Measurements from ENCODE around the gene TSPAN32.

TSPAN32 gene

DNA sequence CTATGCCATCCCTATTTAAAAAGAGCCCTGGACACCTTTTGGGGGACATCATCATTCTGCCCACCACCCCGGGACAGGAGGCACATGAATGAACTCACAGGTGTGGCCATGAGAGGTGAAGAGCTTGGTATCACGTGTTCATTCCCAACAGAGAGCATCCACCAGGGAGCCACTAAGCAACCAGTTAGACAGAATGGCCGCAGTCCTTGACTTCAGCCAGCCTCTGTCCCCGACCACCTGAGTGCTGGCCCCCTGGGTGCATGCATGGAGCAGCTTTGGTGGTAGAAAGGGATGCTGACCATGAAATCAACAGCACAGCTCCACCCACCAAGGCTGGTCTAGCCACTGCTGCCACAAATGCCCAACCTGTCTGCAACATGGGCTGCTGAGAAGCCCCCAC lies 44.2 kb downstream of the TSPAN32 start:
- Histone ChIP-seq H3K36me3 (replicated peaks in 1 of 2; ENCODE audit: control insufficient read depth in 2 of 2, insufficient read depth in 2 of 2, low read length in 2 of 2) (no peaks in the 10 kb centered on the region), H2AFZ (ENCODE audit: low read length) (no peak overlapping the region), H4K8ac (ENCODE audit: low read depth, low read length) (no peak overlapping the region), H2AK5ac (ENCODE audit: low read depth, low read length) (no peak overlapping the region), H3K4me2 (ENCODE audit: insufficient read depth, low read length, poor library complexity, severe bottlenecking) (no peak overlapping the region), H2BK120ac (ENCODE audit: low read depth, low read length) (peak overlapping the region; percentile 21), H3K4me1 (ENCODE audit: control insufficient read depth in 2 of 2, insufficient read depth in 1 of 2, low read depth in 1 of 2, low read length in 2 of 2) (no peaks in the 10 kb centered on the region), H3K9ac (ENCODE audit: low read depth, low read length, poor library complexity) (no peak overlapping the region), H4K91ac (ENCODE audit: low read depth, low read length, poor library complexity) (peak overlapping the region; percentile 65), H3K9me3 (replicated peaks in 1 of 2; ENCODE audit: control insufficient read depth in 2 of 2, insufficient read depth in 1 of 2, low read depth in 1 of 2, low read length in 2 of 2) (peaks cover 0 to 21% of the 10 kb centered on the region in 2 donors), H3K18ac (ENCODE audit: low read length) (peak overlapping the region; percentile 27), H3K4me3 (ENCODE audit: low read length in 2 of 2) (no peak overlapping the region), H3K23ac (ENCODE audit: low read depth, low read length, poor library complexity) (no peak overlapping the region), H3K27me3 (ENCODE audit: control insufficient read depth in 3 of 3, insufficient read depth in 3 of 3, low read depth in 1 of 3, low read length in 3 of 3) (peaks cover 0 to 3% (median 2%) of the 10 kb centered on the region in 3 experiments), H2BK15ac (ENCODE audit: low read length) (no peak overlapping the region), H2BK12ac (ENCODE audit: low read length) (no peak overlapping the region), H3K79me1 (ENCODE audit: low read depth, low read length) (peaks cover 3% of the 10 kb centered on the region), H2BK5ac (ENCODE audit: low read length) (peak overlapping the region; percentile 67), H3K14ac (ENCODE audit: low read length) (no peak overlapping the region), H3K27ac (replicated peaks; ENCODE audit: low read length) (no peak overlapping the region), H3K4ac (ENCODE audit: low read length) (no peak overlapping the region)
- no CpG with 5 or more reads among the region's 4 CpGs for WGBS, 2 donors (ENCODE audit: extremely low coverage in 2 of 2, insufficient read length in 2 of 2, insufficient replicate concordance in 1 of 2)
- DNase-seq (ENCODE audit: low spot score), result no peak

GRCh38 chr11:2346586-2347307 lies 44.9 kb downstream of the TSPAN32 start:
- Histone ChIP-seq H3K9me3 (replicated peaks in 1 of 2; ENCODE audit: control insufficient read depth in 2 of 2, insufficient read depth in 1 of 2, low read depth in 1 of 2, low read length in 2 of 2) (peaks cover 0 to 23% of the 10 kb centered on the region in 2 donors), H2BK15ac (ENCODE audit: low read length) (peak overlapping the region; percentile 46), H2BK5ac (ENCODE audit: low read length) (peak overlapping the region; percentile 67), H3K9ac (ENCODE audit: low read depth, low read length, poor library complexity) (peak overlapping the region; percentile 55), H2BK120ac (ENCODE audit: low read depth, low read length) (peak overlapping the region; percentile 21), H3K18ac (ENCODE audit: low read length) (peak overlapping the region; percentile 87), H3K4ac (ENCODE audit: low read length) (no peak overlapping the region), H2AFZ (ENCODE audit: low read length) (no peak overlapping the region), H3K27ac (replicated peaks; ENCODE audit: low read length) (no peak overlapping the region), H2BK12ac (ENCODE audit: low read length) (peak overlapping the region; percentile 31), H3K4me2 (ENCODE audit: insufficient read depth, low read length, poor library complexity, severe bottlenecking) (no peak overlapping the region), H3K14ac (ENCODE audit: low read length) (peak overlapping the region; percentile 63), H3K4me3 (ENCODE audit: low read length in 2 of 2) (peak overlapping the region in 1 of 2 donors; percentile 38), H3K79me1 (ENCODE audit: low read depth, low read length) (peaks cover 3% of the 10 kb centered on the region), H2AK5ac (ENCODE audit: low read depth, low read length) (peak overlapping the region; percentile 67), H3K36me3 (replicated peaks in 1 of 2; ENCODE audit: control insufficient read depth in 2 of 2, insufficient read depth in 2 of 2, low read length in 2 of 2) (no peaks in the 10 kb centered on the region), H3K27me3 (ENCODE audit: control insufficient read depth in 3 of 3, insufficient read depth in 3 of 3, low read depth in 1 of 3, low read length in 3 of 3) (peaks cover 0 to 3% (median 2%) of the 10 kb centered on the region in 3 experiments), H4K91ac (ENCODE audit: low read depth, low read length, poor library complexity) (peak overlapping the region; percentile 65), H3K4me1 (ENCODE audit: control insufficient read depth in 2 of 2, insufficient read depth in 1 of 2, low read depth in 1 of 2, low read length in 2 of 2) (no peaks in the 10 kb centered on the region), H4K8ac (ENCODE audit: low read depth, low read length) (no peak overlapping the region), H3K23ac (ENCODE audit: low read depth, low read length, poor library complexity) (peak overlapping the region; percentile 66)
- no CpG with 5 or more reads among the region's 10 CpGs for WGBS, 2 donors (ENCODE audit: extremely low coverage in 2 of 2, insufficient read length in 2 of 2, insufficient replicate concordance in 1 of 2)
- no peak for DNase-seq (ENCODE audit: low spot score)

GRCh38 chr11:2347308-2347830 lies 45.6 kb downstream of the TSPAN32 start:
- Histone ChIP-seq H2BK12ac (ENCODE audit: low read length) (peak overlapping the region; percentile 2), H3K4ac (ENCODE audit: low read length) (no peak overlapping the region), H4K8ac (ENCODE audit: low read depth, low read length) (no peak overlapping the region), H2BK5ac (ENCODE audit: low read length) (no peak overlapping the region), H3K18ac (ENCODE audit: low read length) (no peak overlapping the region), H3K4me3 (ENCODE audit: low read length in 2 of 2) (no peak overlapping the region), H3K14ac (ENCODE audit: low read length) (no peak overlapping the region), H4K91ac (ENCODE audit: low read depth, low read length, poor library complexity) (no peak overlapping the region), H3K27ac (replicated peaks; ENCODE audit: low read length) (no peak overlapping the region), H3K23ac (ENCODE audit: low read depth, low read length, poor library complexity) (no peak overlapping the region), H3K4me1 (ENCODE audit: control insufficient read depth in 2 of 2, insufficient read depth in 1 of 2, low read depth in 1 of 2, low read length in 2 of 2) (no peaks in the 10 kb centered on the region), H3K4me2 (ENCODE audit: insufficient read depth, low read length, poor library complexity, severe bottlenecking) (no peak overlapping the region), H2BK120ac (ENCODE audit: low read depth, low read length) (no peak overlapping the region), H2BK15ac (ENCODE audit: low read length) (no peak overlapping the region), H3K79me1 (ENCODE audit: low read depth, low read length) (peaks cover 3% of the 10 kb centered on the region), H3K27me3 (ENCODE audit: control insufficient read depth in 3 of 3, insufficient read depth in 3 of 3, low read depth in 1 of 3, low read length in 3 of 3) (peaks cover 0 to 3% (median 2%) of the 10 kb centered on the region in 3 experiments), H3K9me3 (replicated peaks in 1 of 2; ENCODE audit: control insufficient read depth in 2 of 2, insufficient read depth in 1 of 2, low read depth in 1 of 2, low read length in 2 of 2) (peaks cover 0 to 24% of the 10 kb centered on the region in 2 donors), H2AK5ac (ENCODE audit: low read depth, low read length) (peak overlapping the region; percentile 26), H3K9ac (ENCODE audit: low read depth, low read length, poor library complexity) (no peak overlapping the region), H3K36me3 (replicated peaks in 1 of 2; ENCODE audit: control insufficient read depth in 2 of 2, insufficient read depth in 2 of 2, low read length in 2 of 2) (no peaks in the 10 kb centered on the region), H2AFZ (ENCODE audit: low read length) (no peak overlapping the region)
- WGBS, 2 donors (ENCODE audit: extremely low coverage in 2 of 2, insufficient read length in 2 of 2, insufficient replicate concordance in 1 of 2), result no CpG with 5 or more reads among the region's 9 CpGs
- no peak for DNase-seq (ENCODE audit: low spot score)

- H4K91ac ChIP-seq (ENCODE audit: low read depth, low read length, poor library complexity), result no peak overlapping the region
- no peak overlapping the region for H2AK5ac ChIP-seq (ENCODE audit: low read depth, low read length)
- WGBS, 2 donors (ENCODE audit: extremely low coverage in 2 of 2, insufficient read length in 2 of 2, insufficient replicate concordance in 1 of 2), result no CpG with 5 or more reads among the region's 1 CpG
- no peak overlapping the region for H2BK120ac ChIP-seq (ENCODE audit: low read depth, low read length)
- no peak overlapping the region for H3K27ac ChIP-seq (replicated peaks; ENCODE audit: low read length)
- no peak overlapping the region for H2BK5ac ChIP-seq (ENCODE audit: low read length)
- H3K14ac ChIP-seq (ENCODE audit: low read length), result no peak overlapping the region
- no peaks in the 10 kb centered on the region for H3K4me1 ChIP-seq (ENCODE audit: control insufficient read depth in 2 of 2, insufficient read depth in 1 of 2, low read depth in 1 of 2, low read length in 2 of 2)
- H3K4me3 ChIP-seq (ENCODE audit: low read length in 2 of 2), result no peak overlapping the region
- no peak for DNase-seq (ENCODE audit: low spot score)
- H2BK12ac ChIP-seq (ENCODE audit: low read length), result no peak overlapping the region
- peaks cover 3% of the 10 kb centered on the region for H3K79me1 ChIP-seq (ENCODE audit: low read depth, low read length)
- no peak overlapping the region for H3K23ac ChIP-seq (ENCODE audit: low read depth, low read length, poor library complexity)
- no peak overlapping the region for H3K4ac ChIP-seq (ENCODE audit: low read length)
- peaks cover 0 to 21% of the 10 kb centered on the region in 2 donors for H3K9me3 ChIP-seq (replicated peaks in 1 of 2; ENCODE audit: control insufficient read depth in 2 of 2, insufficient read depth in 1 of 2, low read depth in 1 of 2, low read length in 2 of 2)
- no peak overlapping the region for H3K9ac ChIP-seq (ENCODE audit: low read depth, low read length, poor library complexity)
- no peak overlapping the region for H2AFZ ChIP-seq (ENCODE audit: low read length)
- no peak overlapping the region for H2BK15ac ChIP-seq (ENCODE audit: low read length)
- H3K18ac ChIP-seq (ENCODE audit: low read length), result no peak overlapping the region
- no peak overlapping the region for H3K4me2 ChIP-seq (ENCODE audit: insufficient read depth, low read length, poor library complexity, severe bottlenecking)
- peaks cover 0 to 3% (median 2%) of the 10 kb centered on the region in 3 experiments for H3K27me3 ChIP-seq (ENCODE audit: control insufficient read depth in 3 of 3, insufficient read depth in 3 of 3, low read depth in 1 of 3, low read length in 3 of 3)
- no peaks in the 10 kb centered on the region for H3K36me3 ChIP-seq (replicated peaks in 1 of 2; ENCODE audit: control insufficient read depth in 2 of 2, insufficient read depth in 2 of 2, low read length in 2 of 2)
- H4K8ac ChIP-seq (ENCODE audit: low read depth, low read length), result no peak overlapping the region
These were observed 47.2 kb downstream of the TSPAN32 start for GRCh38 chr11:2348986-2349385.
